Mesothelial cell of epicardium (in vitro differentiated cells): ENCODE results near the gene PRKACA. TPM values are rescaled to one million over a fixed set of nuclear protein-coding genes. Genes with fewer than 3 reads are reported as not detected.

Experiments
- DNase-seq, 2 experiments: peaks; one replicate each; pipeline ENCODE4 v3.0.0; 2021; ENCODE audit warnings: low spot score in 2 of 2; ENCODE audit not compliant: unreplicated experiment in 2 of 2
- H3K27ac Mint-ChIP-seq: 2 replicates; pipeline ENCODE4 v1.8.0; 2021; ENCODE audit warnings: mixed read lengths
- H3K27me3 Mint-ChIP-seq: 2 replicates; pipeline ENCODE4 v1.8.0; 2021; ENCODE audit warnings: low read depth, mixed read lengths
- H3K36me3 Mint-ChIP-seq: 2 replicates; pipeline ENCODE4 v1.8.0; 2021; ENCODE audit warnings: mixed read lengths
- H3K4me1 Mint-ChIP-seq: 2 replicates; pipeline ENCODE4 v1.8.0; 2021; ENCODE audit warnings: mixed read lengths
- H3K4me3 Mint-ChIP-seq: 2 replicates; pipeline ENCODE4 v1.8.0; 2021; ENCODE audit warnings: mild to moderate bottlenecking, moderate library complexity, mixed read lengths
- H3K9me3 Mint-ChIP-seq: 2 replicates; pipeline ENCODE4 v1.8.0; 2021; ENCODE audit warnings: mixed read lengths
- CTCF ChIP-seq: fragments of 200-600 bp; sonication (generic); IDR thresholded peaks from one replicate; pipeline ENCODE4 v1.5.0; 2021; ENCODE audit warnings: antibody characterized with exemption; ENCODE audit not compliant: unreplicated experiment
- total RNA-seq: library from RNA; stranded (reverse); gene quantifications from 3 replicates; pipeline ENCODE4 v1.2.1, GENCODE V29; 2021

Gene PRKACA
- total RNA-seq, 1 donor from 2014 or later, result 80.9 TPM

DNA sequence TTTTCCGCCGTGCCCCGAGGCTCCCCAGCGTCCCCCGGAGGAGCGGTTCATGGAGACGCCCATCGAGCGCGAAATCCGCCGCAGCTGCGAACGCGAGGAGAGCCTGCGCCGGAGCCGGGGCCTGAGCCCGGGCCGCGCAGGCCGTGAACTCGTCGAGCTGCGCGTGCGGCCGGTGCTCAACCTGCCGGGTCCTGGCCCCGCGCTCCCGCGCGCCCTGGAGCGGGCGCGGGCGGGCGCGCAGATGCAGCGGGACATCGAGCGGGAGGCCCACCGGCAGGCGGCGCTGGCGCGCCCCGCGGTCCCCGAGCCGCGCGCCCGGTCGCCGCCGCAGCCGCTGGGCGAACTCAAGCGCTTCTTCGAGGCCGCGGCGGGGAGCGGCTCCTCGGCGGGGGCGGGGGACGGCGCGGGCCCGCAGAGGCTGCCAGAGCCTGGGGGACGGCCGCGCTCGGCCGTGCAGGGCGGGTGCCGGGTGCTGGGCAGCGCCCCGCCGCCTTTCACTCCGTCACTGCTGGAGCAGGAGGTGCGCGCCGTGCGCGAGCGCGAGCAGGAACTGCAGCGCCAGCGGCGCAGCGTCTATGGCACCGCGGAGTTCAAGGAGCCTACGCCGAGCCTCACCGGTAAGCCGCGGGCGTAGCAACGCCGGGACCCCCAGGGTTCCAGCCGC lies 44.2 kb downstream of the PRKACA start:
- Mint-ChIP-seq H3K36me3 (no peaks in the 10 kb centered on the region), H3K4me3 (peak overlapping the region; percentile 91), H3K27me3 (peaks cover 2% of the 10 kb centered on the region), H3K27ac (peak overlapping the region; percentile 92), H3K4me1 (peaks cover 22% of the 10 kb centered on the region), H3K9me3 (no peaks in the 10 kb centered on the region)
- peak; percentile 38 for TF ChIP-seq CTCF
- peak; percentile 68 to 86 for DNase-seq

DNA sequence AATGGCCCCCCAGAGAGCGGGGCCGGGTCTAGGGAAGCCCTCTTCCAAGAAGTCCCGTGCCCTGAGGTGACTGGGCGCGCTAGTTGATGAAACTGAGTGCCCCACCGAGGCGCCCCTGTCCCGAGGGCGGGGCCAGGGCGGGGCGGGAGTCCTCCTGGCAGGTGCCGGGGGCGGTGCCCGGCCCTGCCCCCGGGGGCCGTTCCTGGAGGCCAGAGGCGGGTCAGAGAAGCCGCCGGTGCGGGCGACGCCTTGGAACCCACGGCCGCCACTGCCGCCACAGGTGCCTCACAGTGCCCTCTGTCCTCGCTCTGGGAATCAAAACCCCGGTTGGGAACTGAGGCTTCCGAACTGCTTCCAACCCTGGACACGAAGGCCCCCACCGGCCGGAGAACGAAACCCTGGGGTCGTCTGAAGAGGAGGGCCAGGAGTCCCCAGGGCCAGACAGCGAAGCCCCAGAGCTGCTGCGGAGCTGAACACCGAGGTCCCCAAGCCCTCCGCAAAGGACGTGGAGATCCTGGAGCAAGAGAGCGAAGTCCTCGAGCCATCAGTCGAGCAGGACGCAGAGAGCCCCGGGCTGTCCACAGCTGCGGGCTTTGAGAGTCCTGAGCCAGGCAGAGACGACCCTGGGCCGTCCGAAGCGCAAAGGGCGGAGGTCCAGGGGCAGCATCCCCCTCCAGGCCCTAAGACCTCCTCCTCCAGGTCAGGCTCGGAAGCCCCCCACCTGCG lies 44.9 kb downstream of the PRKACA start, which contains the start of gene MISP3:
Gene MISP3 (plus strand): TSS at position 252 of the 726 bp plus-strand sequence. CDS start 524 bp downstream, outside the sequence.
- no peaks in the 10 kb centered on the region for H3K36me3 Mint-ChIP-seq
- peak in 1 of 2 experiments; percentile 58 for DNase-seq
- TF ChIP-seq CTCF, result no peak
- H3K9me3 Mint-ChIP-seq, result no peaks in the 10 kb centered on the region
- H3K27me3 Mint-ChIP-seq, result peaks cover 2% of the 10 kb centered on the region
- peak within 1 kb of the TSS; percentile 91 for H3K4me3 Mint-ChIP-seq
- H3K27ac Mint-ChIP-seq, result peak within 1 kb of the TSS; percentile 47
- peaks cover 22% of the 10 kb centered on the region for H3K4me1 Mint-ChIP-seq

DNA sequence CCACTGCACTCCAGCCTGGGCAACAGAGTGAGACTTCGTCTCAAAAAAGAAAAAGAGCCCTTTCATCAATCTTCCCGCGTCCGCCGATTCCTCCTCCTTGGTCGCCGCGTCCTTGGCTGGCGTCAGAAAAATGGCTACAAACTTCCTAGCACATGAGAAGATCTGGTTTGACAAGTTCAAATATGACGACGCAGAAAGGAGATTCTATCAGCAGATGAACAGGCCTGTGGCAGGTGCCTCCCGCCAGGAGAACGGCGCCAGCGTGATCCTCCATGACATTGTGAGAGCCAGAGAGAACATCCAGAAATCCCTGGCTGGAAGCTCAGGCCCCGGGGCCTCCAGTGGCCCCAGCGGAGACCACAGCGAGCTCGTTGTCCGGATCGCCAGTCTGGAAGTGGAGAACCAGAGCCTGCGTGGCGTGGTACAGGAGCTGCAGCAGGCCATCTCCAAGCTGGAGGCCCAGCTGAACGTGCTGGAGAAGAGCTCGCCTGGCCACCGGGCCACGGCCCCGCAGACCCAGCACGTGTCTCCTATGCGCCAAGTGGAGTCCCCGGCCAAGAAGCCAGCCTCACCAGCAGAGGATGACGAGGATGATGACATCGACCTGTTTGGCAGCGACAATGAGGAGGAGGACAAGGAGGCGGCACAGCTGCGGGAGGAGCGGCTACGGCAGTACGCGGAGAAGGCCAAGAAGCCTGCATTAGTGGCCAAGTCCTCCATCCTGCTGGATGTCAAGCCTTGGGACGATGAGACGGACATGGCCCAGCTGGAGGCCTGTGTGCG lies 47.1 kb downstream of the PRKACA start:
- Mint-ChIP-seq H3K36me3 (no peaks in the 10 kb centered on the region), H3K9me3 (no peaks in the 10 kb centered on the region), H3K27me3 (peaks cover 2% of the 10 kb centered on the region), H3K27ac (no peak overlapping the region), H3K4me3 (no peak overlapping the region), H3K4me1 (peaks cover 22% of the 10 kb centered on the region)
- TF ChIP-seq CTCF, result no peak
- DNase-seq, result no peak

DNA sequence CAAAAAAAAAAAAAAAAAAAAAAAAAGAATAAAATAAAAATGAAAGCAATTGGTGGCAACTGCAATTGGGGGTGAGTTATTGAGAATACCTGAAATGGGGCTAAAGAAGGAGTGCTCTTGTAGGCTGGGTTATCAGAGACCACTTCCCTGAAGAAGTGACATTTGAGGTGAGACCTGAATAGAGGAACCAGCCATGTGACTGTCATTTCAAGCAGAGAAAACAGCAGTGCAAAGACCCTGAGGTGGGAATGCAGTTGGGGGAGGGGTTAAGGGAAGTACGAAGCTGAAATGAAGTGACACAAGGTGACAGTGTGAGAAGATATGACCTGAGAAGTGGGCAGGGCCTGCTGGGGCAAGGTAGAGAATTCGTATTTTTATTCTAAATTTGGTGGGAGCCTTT lies 51.4 kb downstream of the PRKACA start:
- H3K27ac Mint-ChIP-seq, result no peak overlapping the region
- TF ChIP-seq CTCF, result no peak
- peaks cover 10% of the 10 kb centered on the region for H3K4me1 Mint-ChIP-seq

GRCh38 chr19:14063105-14063504 lies 54.5 kb downstream of the PRKACA start:
- Mint-ChIP-seq H3K9me3 (no peaks in the 10 kb centered on the region), H3K4me1 (peaks cover 7% of the 10 kb centered on the region), H3K27ac (no peak overlapping the region), H3K4me3 (no peak overlapping the region), H3K36me3 (no peaks in the 10 kb centered on the region), H3K27me3 (peaks cover 22% of the 10 kb centered on the region)
- TF ChIP-seq CTCF, result no peak
- no peak for DNase-seq

More for the DNA sequence above, 51.4 kb downstream of the PRKACA start:
- Mint-ChIP-seq H3K36me3 (no peaks in the 10 kb centered on the region), H3K4me3 (no peak overlapping the region), H3K9me3 (no peaks in the 10 kb centered on the region), H3K27me3 (peaks cover 2% of the 10 kb centered on the region)
- DNase-seq, result no peak
